HG02763 (cell line): ENCODE measurements around the gene CRTAC1.

Experiments used
- ATAC-seq: cut with Tn5 transposase; IDR thresholded peaks from one replicate; pipeline ENCODE4 v1.9.1; 2021; ENCODE audit warnings: mild to moderate bottlenecking, moderate library complexity; ENCODE audit not compliant: unreplicated experiment

CRTAC1 gene

DNA sequence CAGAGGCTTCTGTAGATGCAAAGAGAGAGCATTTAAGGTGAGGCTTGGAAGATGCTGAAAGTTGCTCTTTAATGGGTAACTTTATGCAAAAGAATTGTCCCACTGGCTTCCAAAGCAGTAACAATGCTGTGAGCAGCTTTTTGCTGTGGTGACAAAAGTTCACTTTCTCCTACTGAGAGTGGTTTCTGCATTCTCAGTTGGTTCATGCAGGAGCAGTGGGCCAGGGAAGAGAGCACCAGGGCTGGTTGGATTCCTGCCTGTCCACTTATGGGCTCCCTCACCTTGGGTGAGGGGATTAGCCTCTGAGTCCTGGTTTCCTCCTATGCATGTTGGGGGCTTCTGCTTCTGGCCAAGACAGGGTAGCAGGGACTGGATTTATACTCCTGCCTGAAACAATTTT, 211.8 kb downstream of the CRTAC1 start:
- no peak for ATAC-seq

GRCh38 chr10:97816609-97817008, 213.8 kb downstream of the CRTAC1 start:
- ATAC-seq: no peak
